Activated effector memory CD4-positive, alpha-beta T cell treated with Interleukin-2 at 50 U/mL for 16 hours (primary cell): ENCODE measurements around the gene APOB.
"Not testable (repeated sequence)": the region's sequence is repeated elsewhere in the genome, so short reads cannot be mapped to it uniquely, and the experiment has no call there.

Experiments
- DNase-seq: peaks from one replicate; pipeline ENCODE4 v3.0.0-alpha.2; 2020

The APOB gene

GRCh38 chr2:21033237-21034155 is 10.4 kb downstream of the APOB start:
- DNase-seq: no peak

DNA sequence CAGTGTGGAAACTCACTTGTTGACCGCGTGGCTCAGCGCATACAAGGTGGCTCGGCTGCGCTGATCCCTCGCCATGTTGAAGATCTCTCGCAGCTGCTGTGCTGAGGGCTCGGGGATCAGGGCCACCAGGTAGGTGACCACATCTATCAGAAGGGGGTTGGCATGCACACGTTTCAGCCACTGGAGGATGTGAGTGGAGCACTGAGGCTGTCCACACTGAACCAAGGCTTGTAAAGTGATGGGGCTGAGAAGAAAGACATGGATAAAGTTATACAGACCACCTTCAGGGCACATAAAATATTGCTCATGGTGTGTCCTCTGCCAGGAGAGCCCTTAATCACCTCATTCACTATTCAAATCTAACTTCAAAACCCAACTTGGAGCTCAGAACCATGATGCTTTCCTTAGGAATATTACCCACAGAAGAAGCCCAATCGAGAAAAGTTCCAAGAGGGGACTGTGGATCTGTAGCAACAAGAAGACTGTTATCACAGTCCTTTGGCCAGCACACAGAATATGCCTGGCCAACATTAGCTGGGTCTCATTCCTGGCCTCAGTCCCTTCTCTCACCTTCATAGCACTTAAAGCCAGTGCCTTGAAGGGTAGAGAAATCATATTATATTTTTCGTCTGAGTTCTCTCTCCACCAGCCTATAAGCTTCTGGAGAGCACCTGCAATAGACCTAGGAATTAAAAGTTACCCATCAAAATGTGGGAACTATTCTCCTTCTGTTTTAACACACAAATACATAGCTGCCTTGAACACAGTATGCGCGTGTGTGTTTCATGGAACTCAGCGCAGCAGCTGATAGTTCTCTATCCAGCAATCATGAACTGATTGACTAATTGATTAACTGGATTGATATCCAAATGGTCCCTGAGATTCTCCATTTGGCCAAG is 11.3 kb downstream of the APOB start:
- no peak for DNase-seq

- DNase-seq: no peak
These were observed 12.6 kb downstream of the APOB start for GRCh38 chr2:21030983-21031968.

GRCh38 chr2:21029519-21029918 is 14.4 kb downstream of the APOB start:
- DNase-seq: no peak

DNA sequence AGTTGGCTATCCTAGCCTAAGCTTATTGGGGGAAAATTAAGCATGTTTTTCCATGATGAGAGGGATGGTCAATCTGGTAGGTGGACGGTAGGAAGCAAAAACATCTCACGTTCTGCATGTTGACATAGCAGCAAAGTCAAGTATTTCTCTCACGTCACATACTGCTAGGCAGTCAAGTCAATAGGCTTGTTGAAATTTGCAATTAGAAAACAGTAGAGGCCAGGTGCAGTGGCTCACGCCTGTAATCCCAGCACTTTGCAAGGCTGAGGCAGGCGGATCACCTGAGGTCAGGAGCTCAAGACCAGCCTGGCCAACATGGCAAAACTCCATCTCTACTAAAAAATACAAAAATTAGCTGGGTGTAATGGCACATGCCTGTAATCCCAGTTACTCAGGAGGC is 14.9 kb downstream of the APOB start:
- not testable (repeated sequence) for DNase-seq

- no peak for DNase-seq
These were observed 15.6 kb downstream of the APOB start for GRCh38 chr2:21028021-21028947.

DNA sequence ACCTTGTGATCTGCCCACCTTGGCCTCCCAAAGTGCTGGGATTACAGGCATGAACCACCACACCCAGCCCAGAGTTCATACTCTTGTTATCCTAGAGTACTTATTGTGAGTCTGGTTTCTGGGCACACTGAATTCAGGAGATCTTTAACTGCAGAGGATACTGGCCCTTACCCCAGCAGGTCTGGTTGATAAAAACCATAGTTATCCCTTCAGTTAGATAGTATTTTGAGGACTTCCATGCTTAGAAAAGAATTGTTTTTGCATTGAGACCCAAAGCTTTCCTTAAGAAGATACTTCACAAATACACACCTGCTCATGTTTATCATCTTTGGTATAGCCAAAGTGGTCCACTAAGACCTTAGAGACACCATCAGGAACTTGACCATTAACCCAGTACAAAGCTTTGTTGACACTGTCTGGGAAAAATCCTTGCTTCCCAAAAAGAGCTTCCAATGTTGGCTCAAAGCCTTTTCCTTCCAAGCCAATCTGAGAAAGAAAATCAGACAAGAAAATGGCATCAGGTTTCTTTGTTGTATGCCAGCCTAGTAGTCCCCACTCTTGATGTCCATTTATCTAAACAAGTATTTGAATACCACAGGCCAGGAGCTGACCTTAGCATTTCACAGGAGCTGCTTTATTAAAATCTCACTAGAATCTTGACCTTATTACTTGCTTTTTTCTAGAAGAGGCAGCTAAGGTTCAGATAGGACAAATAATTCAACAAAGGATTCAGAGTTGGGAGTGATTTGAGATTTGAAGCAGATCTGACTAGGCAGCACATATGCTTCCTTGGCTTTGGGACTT is 17.2 kb downstream of the APOB start:
- no peak for DNase-seq

GRCh38 chr2:21025690-21026478 is 18.0 kb downstream of the APOB start:
- DNase-seq: no peak

DNA sequence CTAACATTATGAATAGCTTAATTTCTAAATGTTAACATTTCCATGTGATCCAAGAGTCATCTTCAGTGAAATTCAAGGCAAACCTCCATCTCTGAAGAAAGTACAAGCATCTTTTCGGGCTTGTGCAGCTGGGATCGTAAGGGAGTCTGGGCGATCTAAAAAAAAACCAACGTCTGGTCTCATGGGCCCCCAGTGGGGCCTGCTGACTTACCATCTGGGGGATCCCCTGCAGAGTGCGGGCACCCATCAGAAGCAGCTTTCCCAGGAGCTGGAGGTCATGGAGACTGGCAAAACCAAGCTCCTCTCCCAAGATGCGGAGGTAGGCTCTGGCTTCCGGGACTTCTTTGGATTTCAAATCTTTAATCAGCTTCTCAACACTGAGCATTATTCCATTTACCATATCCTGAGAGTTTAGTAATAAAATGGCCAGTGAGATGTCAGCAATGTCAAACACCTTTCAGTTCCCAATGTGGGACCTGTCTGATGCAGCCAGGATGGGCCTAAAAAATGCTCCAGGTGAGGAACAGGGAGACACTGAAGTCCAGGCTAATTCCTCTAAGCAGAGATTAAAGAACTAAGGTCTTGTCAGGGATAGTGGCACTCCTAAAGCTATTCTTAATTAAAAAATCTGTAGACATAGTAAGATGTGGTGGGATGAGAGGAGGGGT is 19.0 kb downstream of the APOB start:
- no peak for DNase-seq

DNA sequence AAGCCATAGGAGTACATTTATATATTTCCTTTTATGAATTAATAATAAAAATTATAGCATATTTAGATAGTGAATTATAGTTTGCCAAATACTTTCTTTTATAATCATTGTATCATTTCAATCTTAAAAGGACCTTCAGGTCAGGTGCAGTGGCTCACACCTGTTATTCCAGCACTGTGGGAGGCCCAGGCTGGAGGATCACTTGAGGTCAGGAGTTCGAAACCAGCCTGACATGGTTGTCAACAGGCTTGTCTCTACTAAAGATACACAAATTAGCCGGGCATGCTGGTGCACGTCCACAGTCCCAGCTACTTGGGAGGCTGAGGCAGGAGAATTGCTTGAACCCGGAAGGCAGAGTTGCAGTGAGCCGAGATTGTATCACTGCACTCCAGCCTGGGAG is 19.7 kb downstream of the APOB start:
- no peak for DNase-seq

DNA sequence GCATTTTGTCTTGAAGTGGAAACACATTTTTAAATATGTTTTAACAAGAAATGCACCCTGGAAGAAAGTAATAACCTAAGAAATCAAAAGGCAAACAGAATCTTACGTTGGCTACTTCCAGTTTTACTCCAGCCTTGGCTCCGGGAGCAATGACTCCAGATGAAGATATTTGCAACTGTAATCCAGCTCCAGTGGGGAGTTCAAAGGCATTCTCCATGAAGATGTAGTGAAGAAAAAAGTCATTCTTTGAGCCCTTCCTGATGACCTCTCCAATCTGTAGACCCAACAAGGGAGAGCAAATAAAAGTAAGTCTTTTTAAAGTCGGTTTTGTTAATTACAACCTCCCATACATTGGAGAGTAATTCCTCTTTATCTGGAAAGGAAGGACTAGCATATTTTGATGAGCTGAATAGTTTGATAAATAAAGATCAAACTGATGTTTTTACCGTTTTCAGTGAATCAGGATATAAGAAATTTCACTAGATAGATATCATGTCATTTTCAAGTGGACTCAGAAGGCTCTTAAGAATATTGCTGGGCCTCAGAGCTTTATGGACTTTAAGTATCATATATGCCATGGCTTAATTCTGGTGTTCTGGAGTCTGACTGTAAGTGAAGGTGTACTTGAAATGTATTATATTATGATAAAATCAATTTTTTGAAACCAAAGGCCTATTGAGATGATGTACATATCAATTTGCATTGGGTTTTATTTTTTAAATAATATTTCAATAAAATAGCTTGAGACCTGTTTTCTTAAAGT is 20.3 kb downstream of the APOB start:
- DNase-seq: no peak

DNA sequence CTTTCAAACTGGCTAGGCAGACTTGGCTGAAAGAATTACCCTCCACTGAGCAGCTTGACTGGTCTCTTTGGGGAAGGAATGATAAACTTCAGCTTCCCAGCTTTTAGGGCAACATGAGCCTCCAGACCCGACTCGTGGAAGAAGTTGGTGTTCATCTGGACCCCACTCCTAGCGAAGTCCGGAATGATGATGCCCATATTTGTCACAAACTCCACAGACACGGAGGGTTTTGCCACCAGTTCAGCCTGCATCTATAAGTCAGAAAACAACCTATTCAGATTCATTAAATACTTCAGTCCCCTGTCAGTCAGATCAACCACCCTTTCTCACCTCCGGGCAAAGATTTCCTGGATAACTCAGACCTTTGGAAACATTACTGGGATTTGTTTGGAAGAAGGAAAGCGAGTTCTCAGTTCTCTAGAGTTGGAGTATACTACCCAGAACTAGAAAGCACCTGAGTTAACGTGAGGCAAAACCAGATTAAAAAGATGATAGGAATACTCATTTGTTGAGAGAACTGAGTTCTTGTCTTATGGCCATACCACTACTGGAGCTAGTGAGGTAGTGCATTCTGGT is 21.0 kb downstream of the APOB start:
- DNase-seq: no peak

- no peak for DNase-seq
These were observed 22.4 kb downstream of the APOB start for GRCh38 chr2:21021430-21021829.

- DNase-seq: no peak
These were observed 23.1 kb downstream of the APOB start for GRCh38 chr2:21020668-21021288.

DNA sequence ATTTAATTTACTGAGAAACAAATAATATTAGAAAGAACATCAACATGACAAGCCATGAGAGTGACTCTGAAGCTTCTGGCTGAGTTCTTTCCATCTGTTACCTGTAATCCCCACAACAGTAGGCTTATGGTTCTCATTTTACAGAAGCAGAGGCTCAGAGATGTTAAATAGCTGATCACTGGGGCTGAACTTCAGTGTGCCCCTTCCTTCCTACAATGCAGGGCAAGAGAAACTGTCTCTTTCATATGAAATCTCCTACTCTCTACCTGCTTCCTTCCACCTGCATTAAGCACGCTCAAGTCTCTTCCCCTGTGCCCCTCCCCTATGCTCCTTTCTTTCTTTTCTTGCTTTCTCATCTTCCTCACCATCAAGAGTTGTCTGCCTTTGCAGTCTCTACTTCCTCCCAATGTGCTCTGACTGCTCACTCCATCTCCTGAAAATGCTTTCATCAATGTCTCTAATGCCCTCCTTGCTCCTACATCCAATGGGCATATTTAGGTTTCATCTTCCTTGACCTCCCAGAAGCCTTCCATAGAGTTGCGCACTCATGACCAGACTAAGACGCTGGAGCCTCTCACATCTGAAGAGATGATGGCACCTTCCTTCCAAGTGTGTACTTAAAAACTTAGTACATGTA is 23.7 kb downstream of the APOB start:
- DNase-seq: no peak

DNA sequence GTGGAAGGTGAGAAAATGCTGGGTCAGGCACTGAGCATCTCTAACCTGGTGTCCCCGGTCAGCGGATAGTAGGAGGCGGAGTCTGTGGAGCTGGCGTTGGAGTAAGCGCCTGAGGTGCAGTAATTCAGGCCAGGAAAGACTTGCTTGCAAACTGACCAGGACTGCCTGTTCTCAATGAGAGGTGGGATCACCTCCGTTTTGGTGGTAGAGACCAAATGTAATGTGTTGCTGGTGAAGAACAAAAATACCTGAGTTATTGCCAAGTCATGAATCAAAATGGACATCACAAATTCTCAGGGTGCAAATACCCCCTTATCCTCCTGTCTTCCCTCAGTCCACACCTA is 24.2 kb downstream of the APOB start:
- no peak for DNase-seq
